ENCODE measurements around the gene SERHL2. TPM values are rescaled to one million over a fixed set of nuclear protein-coding genes. Genes with fewer than 3 reads are reported as not detected.
"Not testable (repeated sequence)": the region's sequence is repeated elsewhere in the genome, so short reads cannot be mapped to it uniquely, and the experiment has no call there.

Gene SERHL2
- total RNA-seq, 3 donors from 2014 or later: 0.52 to 2.5 (median 0.89) TPM

DNA sequence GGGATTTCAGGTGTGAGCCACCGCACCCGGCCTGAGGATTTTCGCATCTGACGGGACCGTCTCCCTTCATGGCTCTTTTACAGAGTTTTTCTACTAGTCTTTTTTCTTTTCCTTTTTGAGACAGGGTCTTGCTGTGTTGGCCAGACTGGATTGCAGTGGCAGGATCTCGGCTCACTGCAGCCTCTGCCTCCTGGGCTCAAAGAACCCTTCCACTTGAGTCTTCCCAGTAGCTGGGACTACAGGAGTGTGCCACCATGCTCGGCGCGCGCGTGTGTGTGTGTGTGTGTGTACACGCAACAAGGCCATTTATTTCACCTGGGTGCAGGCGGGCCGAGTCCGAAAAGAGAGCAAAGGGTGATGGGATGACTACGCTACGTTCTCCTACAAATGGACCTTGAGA, 10.9 kb downstream of the SERHL2 start:
- H3K4me1 ChIP-seq (ENCODE audit: low read depth): no peaks in the 10 kb centered on the region
- DNase-seq (peak in 1 of 3 donors; percentile 31), ATAC-seq (no peak)
- no peak for TF ChIP-seq CTCF (IDR thresholded peaks at IDR 0.05)
- intact Hi-C loops (cut with DNase I, micrococcal nuclease): no loop called here
- no peaks in the 10 kb centered on the region for H3K9me3 ChIP-seq
- no peak overlapping the region for H3K4me3 ChIP-seq
- no peaks in the 10 kb centered on the region for H3K36me3 ChIP-seq (ENCODE audit: low read depth)

DNA sequence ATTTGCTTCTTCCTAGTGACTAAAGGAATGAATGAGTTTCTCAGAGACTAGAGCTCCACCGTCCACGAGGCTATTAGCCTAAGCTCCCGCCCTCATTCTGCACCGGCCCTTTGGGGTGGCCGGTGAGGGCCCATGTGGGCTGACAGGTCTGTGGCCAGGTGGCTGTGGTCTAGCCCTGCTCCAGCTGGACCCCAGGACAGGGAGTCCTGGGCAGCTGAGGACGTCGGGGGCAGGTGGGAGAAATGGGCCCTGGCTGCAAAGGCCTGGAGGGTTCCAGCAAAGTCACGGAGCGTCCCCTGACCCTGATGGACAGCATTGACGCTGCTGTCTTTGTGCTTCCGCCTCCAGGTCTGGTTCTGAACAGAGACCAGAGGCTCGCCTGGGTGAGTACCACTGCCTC, 12.2 kb downstream of the SERHL2 start:
- ATAC-seq (no peak), DNase-seq (peak in 1 of 3 donors; percentile 40)
- H3K4me1 ChIP-seq (ENCODE audit: low read depth): no peaks in the 10 kb centered on the region
- no peak for TF ChIP-seq CTCF (IDR thresholded peaks at IDR 0.05)
- no peak overlapping the region for H3K4me3 ChIP-seq
- intact Hi-C loops (cut with DNase I, micrococcal nuclease): no loop called here
- no peaks in the 10 kb centered on the region for H3K36me3 ChIP-seq (ENCODE audit: low read depth)
- no peaks in the 10 kb centered on the region for H3K9me3 ChIP-seq

- ATAC-seq; H3K4me3 ChIP-seq; DNase-seq; intact Hi-C loops (cut with DNase I, micrococcal nuclease); H3K36me3 ChIP-seq (ENCODE audit: low read depth); H3K4me1 ChIP-seq (ENCODE audit: low read depth); H3K9me3 ChIP-seq: not testable (repeated sequence)
Measured at GRCh38 chr22:42567950-42568349, 14.2 kb downstream of the SERHL2 start.

- H3K9me3 ChIP-seq; intact Hi-C loops (cut with DNase I, micrococcal nuclease); H3K4me1 ChIP-seq (ENCODE audit: low read depth); DNase-seq; H3K4me3 ChIP-seq; H3K36me3 ChIP-seq (ENCODE audit: low read depth): not testable (repeated sequence)
- peak; percentile 38 for ATAC-seq
Measured at GRCh38 chr22:42570580-42570979, 16.8 kb downstream of the SERHL2 start.

DNA sequence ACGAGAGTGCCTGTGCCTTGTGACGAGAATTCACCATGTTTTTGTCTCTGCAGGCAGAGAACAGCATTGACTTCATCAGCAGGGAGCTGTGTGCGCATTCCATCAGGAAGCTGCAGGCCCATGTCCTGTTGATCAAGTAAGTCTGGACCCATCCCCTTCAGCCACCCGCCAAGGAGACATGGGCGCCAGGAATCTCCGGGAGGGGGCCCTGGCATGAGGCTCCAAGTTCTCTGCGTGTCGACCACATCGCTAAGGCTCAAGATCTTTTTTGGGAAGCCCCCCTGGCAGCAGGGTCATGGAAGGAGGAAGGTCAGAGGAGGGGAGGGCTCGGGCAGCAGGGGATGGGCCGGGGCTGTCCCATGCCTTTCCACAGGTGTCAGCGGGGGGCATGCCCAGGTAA, 17.3 kb downstream of the SERHL2 start:
- peak in 1 of 3 donors; percentile 14 for DNase-seq
- H3K4me3 ChIP-seq; intact Hi-C loops (cut with DNase I, micrococcal nuclease); H3K36me3 ChIP-seq (ENCODE audit: low read depth); H3K4me1 ChIP-seq (ENCODE audit: low read depth); ATAC-seq; H3K9me3 ChIP-seq: not testable (repeated sequence)

DNA sequence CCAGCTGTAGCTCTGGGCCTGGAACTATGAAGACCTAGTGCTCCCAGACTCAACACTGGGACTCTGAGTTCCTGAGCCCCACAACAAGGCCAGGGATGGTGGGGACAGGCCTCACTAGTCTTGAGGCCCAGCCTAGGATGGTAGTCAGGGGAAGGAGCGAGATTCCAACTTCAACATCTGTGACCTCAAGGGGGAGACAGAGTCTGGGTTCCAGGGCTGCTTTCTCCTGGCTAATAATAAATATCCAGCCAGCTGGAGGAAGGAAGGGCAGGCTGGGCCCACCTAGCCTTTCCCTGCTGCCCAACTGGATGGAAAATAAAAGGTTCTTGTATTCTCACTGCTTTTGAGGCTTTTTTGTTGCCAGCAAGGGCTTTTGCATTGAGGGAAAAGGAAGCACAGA, 20.3 kb downstream of the SERHL2 start:
- H3K9me3 ChIP-seq; ATAC-seq; intact Hi-C loops (cut with DNase I, micrococcal nuclease); H3K4me3 ChIP-seq; H3K36me3 ChIP-seq (ENCODE audit: low read depth); DNase-seq; H3K4me1 ChIP-seq (ENCODE audit: low read depth): not testable (repeated sequence)

DNA sequence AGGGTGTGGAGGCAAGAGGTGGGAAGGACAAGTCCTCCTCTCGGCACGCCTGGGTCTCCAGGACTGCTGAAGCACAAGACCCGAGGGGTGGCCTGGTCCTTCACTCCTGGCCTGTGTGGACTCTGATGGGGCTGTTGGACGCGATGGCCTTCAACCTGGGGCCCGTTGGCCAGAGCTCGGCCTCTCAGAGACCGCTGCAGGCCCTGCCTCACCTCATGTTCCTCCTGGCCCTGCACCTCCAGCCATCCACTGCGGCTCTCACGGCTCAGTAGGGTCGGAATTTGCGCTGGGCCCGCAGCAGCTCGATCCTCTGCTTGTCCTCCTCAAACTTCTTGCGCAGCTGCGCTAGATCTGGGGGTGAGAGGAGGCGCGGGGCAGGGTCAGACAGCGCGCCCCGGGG, 20.7 kb downstream of the SERHL2 start:
- peak in 1 of 3 donors; percentile 22 for DNase-seq
- H3K9me3 ChIP-seq; H3K4me1 ChIP-seq (ENCODE audit: low read depth); intact Hi-C loops (cut with DNase I, micrococcal nuclease); H3K36me3 ChIP-seq (ENCODE audit: low read depth); ATAC-seq; H3K4me3 ChIP-seq: not testable (repeated sequence)

DNA sequence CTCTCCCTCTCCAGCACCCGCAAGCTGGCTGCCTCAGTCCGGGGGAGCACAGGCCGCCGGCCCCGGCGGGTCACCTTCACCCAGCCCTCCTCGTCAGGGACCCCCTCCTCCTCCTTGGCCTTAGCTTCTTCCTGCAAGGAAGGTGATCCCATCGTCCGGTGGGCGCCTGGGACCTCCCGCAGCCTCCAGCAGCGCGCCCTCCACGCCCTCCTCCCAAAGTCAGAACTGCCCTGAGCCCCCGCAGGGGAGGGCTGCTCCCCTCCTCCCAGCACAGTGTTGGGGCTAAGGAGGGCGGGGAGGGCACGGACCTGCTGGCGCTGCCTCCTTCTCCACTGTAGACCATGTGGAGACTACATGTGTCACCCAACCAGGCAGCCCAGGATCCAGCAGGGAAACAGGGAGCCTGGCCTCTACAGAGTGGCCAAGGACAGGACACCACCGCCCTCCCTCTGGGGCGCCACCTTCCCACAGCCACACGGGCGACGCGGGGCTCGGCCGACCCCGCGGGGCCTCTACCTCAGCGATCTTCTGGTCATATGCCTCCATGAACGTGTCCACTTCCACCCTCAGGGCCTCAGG, 22.3 kb downstream of the SERHL2 start:
- H3K9me3 ChIP-seq; H3K36me3 ChIP-seq (ENCODE audit: low read depth); H3K4me1 ChIP-seq (ENCODE audit: low read depth); intact Hi-C loops (cut with DNase I, micrococcal nuclease); H3K4me3 ChIP-seq; ATAC-seq: not testable (repeated sequence)
- DNase-seq: peak in 1 of 3 donors; percentile 25

- H3K4me3 ChIP-seq; H3K9me3 ChIP-seq; H3K36me3 ChIP-seq (ENCODE audit: low read depth); H3K4me1 ChIP-seq (ENCODE audit: low read depth); DNase-seq; intact Hi-C loops (cut with DNase I, micrococcal nuclease); ATAC-seq: not testable (repeated sequence)
Measured at GRCh38 chr22:42577141-42577540, 23.4 kb downstream of the SERHL2 start.
